Activated T-cell treated with anti-CD3 and anti-CD28 coated beads for 1 hour (primary cell): Measurements from ENCODE around the gene FLYWCH1.

Experiments
- DNase-seq: peaks from one replicate; pipeline ENCODE4 v3.0.0-alpha.2; 2020; ENCODE audit warnings: low read depth

Gene FLYWCH1

GRCh38 chr16:2983706-2984136 is 72.0 kb downstream of the FLYWCH1 start:
- DNase-seq = peak; percentile 50

- no peak for DNase-seq
These were observed 73.7 kb downstream of the FLYWCH1 start for GRCh38 chr16:2985462-2985861.

- no peak for DNase-seq
These were observed 74.2 kb downstream of the FLYWCH1 start for GRCh38 chr16:2985893-2986355.

GRCh38 chr16:2986623-2987188 is 75.0 kb downstream of the FLYWCH1 start:
- no peak for DNase-seq

- no peak for DNase-seq
These were observed 75.6 kb downstream of the FLYWCH1 start for GRCh38 chr16:2987286-2987685.

- no peak for DNase-seq
These were observed 76.1 kb downstream of the FLYWCH1 start for GRCh38 chr16:2987833-2988232.

GRCh38 chr16:2988590-2989099 is 76.9 kb downstream of the FLYWCH1 start:
- DNase-seq = no peak

GRCh38 chr16:2990891-2991290 is 79.2 kb downstream of the FLYWCH1 start:
- DNase-seq = no peak

GRCh38 chr16:2991566-2992261 is 80.0 kb downstream of the FLYWCH1 start:
- DNase-seq = no peak

- DNase-seq = no peak
These were observed 80.8 kb downstream of the FLYWCH1 start for GRCh38 chr16:2992383-2993081.

- no peak for DNase-seq
These were observed 84.6 kb downstream of the FLYWCH1 start for GRCh38 chr16:2996298-2996697.

- DNase-seq = no peak
These were observed 88.2 kb downstream of the FLYWCH1 start for GRCh38 chr16:2999929-3000328.

GRCh38 chr16:3000540-3000939 is 88.8 kb downstream of the FLYWCH1 start:
- no peak for DNase-seq
